Ishikawa (cell line): Measurements from ENCODE around the gene TMEM243.
A peak's percentile ranks its signal among the peaks of the same experiment; 100 is the strongest.

ENCODE experiments used
- CEBPB ChIP-seq: IDR thresholded peaks from 2 replicates; pipeline ENCODE4 v1.6.1; 2012
- CREB1 ChIP-seq: IDR thresholded peaks from 2 replicates; pipeline ENCODE4 v1.6.1; 2012; ENCODE audit warnings: low read depth
- EGR1 ChIP-seq: IDR thresholded peaks from 2 replicates; pipeline ENCODE4 v1.6.1; 2012
- EP300 ChIP-seq: IDR thresholded peaks from 2 replicates; pipeline ENCODE4 v1.6.1; 2012; ENCODE audit warnings: borderline replicate concordance
- FOXM1 ChIP-seq: IDR thresholded peaks from 2 replicates; pipeline ENCODE4 v1.6.1; 2012; ENCODE audit warnings: low read depth, borderline replicate concordance
- NFIC ChIP-seq: IDR thresholded peaks from 2 replicates; pipeline ENCODE4 v1.6.1; 2012
- RAD21 ChIP-seq: IDR thresholded peaks from 2 replicates; pipeline ENCODE4 v1.6.1; 2012; ENCODE audit warnings: low read depth
- TAF1 ChIP-seq: IDR thresholded peaks from 2 replicates; pipeline ENCODE4 v1.6.1; 2012; ENCODE audit warnings: low read depth, mild to moderate bottlenecking
- TCF12 ChIP-seq: IDR thresholded peaks from 2 replicates; pipeline ENCODE4 v1.6.1; 2012; ENCODE audit warnings: low read depth
- TEAD4 ChIP-seq: IDR thresholded peaks from 2 replicates; pipeline ENCODE4 v1.6.1; 2012
- YY1 ChIP-seq: IDR thresholded peaks from 2 replicates; pipeline ENCODE4 v1.6.1; 2012; ENCODE audit warnings: low read depth
- ZBTB7A ChIP-seq: IDR thresholded peaks from 2 replicates; pipeline ENCODE4 v1.6.1; 2012; ENCODE audit warnings: low read depth
- TF ChIP-seq, protein P1 (sequence below): IDR thresholded peaks from 2 replicates; pipeline ENCODE4 v1.6.1; 2012
- TF ChIP-seq, protein P2 (sequence below): IDR thresholded peaks from 2 replicates; pipeline ENCODE4 v1.6.1; 2012; ENCODE audit warnings: low read depth, mild to moderate bottlenecking
- TF ChIP-seq, protein P3 (sequence below): IDR thresholded peaks from 2 replicates; pipeline ENCODE4 v1.6.1; 2012

TMEM243 gene

DNA sequence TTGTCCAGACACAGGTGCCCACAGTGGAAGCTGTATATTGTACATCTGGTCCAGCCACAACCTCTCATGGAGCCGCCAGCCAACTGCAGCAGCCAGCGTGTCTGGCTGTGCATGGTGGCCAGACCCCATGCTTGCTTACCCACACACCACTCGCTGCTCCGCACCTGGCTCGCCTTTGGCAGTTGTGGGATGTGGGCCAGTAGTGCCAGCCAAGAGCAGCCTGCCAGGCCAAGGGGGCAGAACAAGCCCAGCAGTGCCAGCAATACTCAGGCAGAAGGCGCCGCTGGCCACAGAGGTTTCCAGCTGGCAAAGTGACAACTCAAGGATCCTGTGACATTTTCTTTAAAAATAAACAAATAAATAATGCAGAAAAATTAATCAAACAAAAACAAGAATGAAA is 11.7 kb upstream of the TMEM243 start:
- TF ChIP-seq, protein P1, sequence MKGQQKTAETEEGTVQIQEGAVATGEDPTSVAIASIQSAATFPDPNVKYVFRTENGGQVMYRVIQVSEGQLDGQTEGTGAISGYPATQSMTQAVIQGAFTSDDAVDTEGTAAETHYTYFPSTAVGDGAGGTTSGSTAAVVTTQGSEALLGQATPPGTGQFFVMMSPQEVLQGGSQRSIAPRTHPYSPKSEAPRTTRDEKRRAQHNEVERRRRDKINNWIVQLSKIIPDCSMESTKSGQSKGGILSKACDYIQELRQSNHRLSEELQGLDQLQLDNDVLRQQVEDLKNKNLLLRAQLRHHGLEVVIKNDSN: no peak
- TF ChIP-seq, protein P2, sequence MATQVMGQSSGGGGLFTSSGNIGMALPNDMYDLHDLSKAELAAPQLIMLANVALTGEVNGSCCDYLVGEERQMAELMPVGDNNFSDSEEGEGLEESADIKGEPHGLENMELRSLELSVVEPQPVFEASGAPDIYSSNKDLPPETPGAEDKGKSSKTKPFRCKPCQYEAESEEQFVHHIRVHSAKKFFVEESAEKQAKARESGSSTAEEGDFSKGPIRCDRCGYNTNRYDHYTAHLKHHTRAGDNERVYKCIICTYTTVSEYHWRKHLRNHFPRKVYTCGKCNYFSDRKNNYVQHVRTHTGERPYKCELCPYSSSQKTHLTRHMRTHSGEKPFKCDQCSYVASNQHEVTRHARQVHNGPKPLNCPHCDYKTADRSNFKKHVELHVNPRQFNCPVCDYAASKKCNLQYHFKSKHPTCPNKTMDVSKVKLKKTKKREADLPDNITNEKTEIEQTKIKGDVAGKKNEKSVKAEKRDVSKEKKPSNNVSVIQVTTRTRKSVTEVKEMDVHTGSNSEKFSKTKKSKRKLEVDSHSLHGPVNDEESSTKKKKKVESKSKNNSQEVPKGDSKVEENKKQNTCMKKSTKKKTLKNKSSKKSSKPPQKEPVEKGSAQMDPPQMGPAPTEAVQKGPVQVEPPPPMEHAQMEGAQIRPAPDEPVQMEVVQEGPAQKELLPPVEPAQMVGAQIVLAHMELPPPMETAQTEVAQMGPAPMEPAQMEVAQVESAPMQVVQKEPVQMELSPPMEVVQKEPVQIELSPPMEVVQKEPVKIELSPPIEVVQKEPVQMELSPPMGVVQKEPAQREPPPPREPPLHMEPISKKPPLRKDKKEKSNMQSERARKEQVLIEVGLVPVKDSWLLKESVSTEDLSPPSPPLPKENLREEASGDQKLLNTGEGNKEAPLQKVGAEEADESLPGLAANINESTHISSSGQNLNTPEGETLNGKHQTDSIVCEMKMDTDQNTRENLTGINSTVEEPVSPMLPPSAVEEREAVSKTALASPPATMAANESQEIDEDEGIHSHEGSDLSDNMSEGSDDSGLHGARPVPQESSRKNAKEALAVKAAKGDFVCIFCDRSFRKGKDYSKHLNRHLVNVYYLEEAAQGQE: no peak
- TF ChIP-seq ZBTB7A (no peak), TEAD4 (no peak), EGR1 (no peak), CREB1 (no peak), FOXM1 (no peak)
- TF ChIP-seq, protein P3, sequence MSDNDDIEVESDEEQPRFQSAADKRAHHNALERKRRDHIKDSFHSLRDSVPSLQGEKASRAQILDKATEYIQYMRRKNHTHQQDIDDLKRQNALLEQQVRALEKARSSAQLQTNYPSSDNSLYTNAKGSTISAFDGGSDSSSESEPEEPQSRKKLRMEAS: no peak

- TF ChIP-seq, protein P1: no peak
- TF ChIP-seq YY1 (no peak), RAD21 (no peak), EP300 (no peak), NFIC (no peak), FOXM1 (no peak)
These were observed 7.0 kb upstream of the TMEM243 start for GRCh38 chr7:87226495-87226894.

DNA sequence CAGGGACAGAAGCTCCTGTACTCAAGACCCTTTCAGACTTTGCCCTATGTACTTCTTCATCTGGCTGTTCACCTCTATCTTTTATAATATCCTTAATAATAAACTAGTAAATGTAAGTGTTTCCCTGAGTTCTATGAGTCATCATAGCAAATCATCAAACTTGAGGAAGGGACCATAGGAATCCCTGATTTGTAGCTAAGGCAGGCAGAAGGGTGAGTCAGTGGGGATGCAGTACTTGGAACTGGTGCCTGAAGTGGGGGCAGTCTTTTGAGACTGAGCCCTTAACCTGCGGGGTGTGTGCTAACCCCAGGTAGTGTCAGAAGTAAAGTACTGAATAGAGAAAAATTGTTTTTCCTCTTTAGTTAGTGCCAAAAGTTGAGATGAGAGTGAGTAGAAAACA is 6.2 kb upstream of the TMEM243 start:
- no peak for TF ChIP-seq CREB1
- TF ChIP-seq, protein P1: no peak
- no peak for TF ChIP-seq TCF12
- no peak for TF ChIP-seq NFIC
- no peak for TF ChIP-seq CEBPB
- TF ChIP-seq, protein P2: no peak
- no peak for TF ChIP-seq TAF1
- no peak for TF ChIP-seq FOXM1
- TF ChIP-seq EP300: no peak
- TF ChIP-seq EGR1: no peak
- TF ChIP-seq YY1: no peak
- no peak for TF ChIP-seq ZBTB7A
- no peak for TF ChIP-seq TEAD4
- TF ChIP-seq, protein P3: no peak
- TF ChIP-seq RAD21: no peak

GRCh38 chr7:87223666-87224065 is 4.1 kb upstream of the TMEM243 start:
- TF ChIP-seq EGR1 (no peak), TAF1 (no peak), RAD21 (no peak), NFIC (no peak), YY1 (no peak), TCF12 (no peak)

DNA sequence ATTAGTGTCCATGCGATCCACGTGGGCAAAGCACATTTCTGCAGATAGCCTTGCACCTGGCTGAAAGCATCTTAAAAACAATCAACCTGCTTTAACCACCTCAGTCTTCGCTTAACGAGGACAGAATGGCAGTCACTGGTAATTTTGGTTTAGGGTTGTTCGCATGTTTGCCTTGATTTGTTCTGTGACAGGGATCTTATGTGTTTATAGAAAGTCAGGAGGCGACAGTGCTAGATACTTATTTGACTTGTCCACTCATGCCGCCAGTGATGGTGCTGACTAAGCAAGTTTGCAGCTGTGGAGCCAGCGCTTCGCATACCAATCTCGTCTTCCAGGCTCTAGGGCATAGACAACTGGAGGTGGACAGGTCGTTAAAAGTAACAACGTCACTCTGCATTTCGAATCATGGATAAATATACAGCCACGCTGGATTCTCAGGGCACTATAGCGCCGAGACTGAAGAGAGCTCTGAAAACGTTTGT is 1.2 kb upstream of the TMEM243 start:
- TF ChIP-seq ZBTB7A (no peak), CEBPB (no peak), TCF12 (no peak; the same call in 1 of the 2 replicates), TEAD4 (no peak), YY1 (no peak), EP300 (no peak), NFIC (no peak), FOXM1 (no peak), TAF1 (no peak)
- TF ChIP-seq, protein P2: no peak
- TF ChIP-seq, protein P1: peak; percentile 38; the same call in 1 of the 2 replicates
- TF ChIP-seq, protein P3: peak; percentile 91; the same call in 1 of the 2 replicates
